Fibroblast of the aortic adventitia (primary cell): ENCODE results near the gene GIPC3. TPM values are rescaled to one million over a fixed set of nuclear protein-coding genes. Genes with fewer than 3 reads are reported as not detected.

Experiments used
- DNase-seq: peaks from one replicate; pipeline ENCODE4 v3.0.0-alpha.2; 2010; ENCODE audit warnings: low read depth
- H3K4me3 ChIP-seq: 2 replicates; pipeline ENCODE4 v1.5.1; 2011; ENCODE audit warnings: low read depth, mild to moderate bottlenecking, control low read depth, low read length, moderate library complexity
- CTCF ChIP-seq: IDR thresholded peaks from 2 replicates; pipeline ENCODE4 v1.5.1; 2011; ENCODE audit warnings: mild to moderate bottlenecking, low read length, control low read depth, inconsistent platforms; ENCODE audit not compliant: insufficient read depth
- total RNA-seq: library from RNA; depleted of rRNA; stranded (reverse); fragments of >200 nt; gene quantifications from 2 replicates; pipeline ENCODE4 v1.2.3, GENCODE V29; 2012; ENCODE audit warnings: low replicate concordance

GIPC3 gene
- total RNA-seq, 1 donor: under 0.01 TPM

DNA sequence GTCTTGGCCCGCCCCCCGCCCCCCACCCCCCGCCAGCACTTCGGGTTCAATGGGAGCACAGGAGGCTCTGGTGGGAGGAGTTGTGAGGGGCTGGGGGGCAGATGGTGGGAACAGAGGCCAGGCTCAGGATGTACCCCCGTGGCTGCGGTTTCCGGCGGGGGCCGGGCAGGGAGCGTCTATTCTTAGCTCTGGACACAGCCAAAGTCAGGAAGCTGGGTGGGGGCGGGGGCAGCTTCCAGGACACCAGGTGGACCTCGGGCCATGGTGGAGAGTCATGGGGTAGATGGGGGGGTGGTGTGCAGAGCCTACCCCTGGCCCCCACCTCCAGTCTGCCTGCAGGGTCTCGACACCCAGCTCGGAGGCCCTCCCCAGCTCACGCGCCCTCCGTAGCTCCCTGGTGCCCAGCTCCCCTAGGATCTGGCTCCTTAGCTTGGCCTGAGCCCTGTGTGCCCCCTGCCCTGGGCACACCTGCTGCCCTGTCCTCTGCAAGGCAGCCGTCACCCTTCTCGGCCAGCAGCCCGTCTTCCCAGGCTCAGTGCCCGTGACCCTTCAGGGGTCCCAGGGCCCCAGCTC is 23.6 kb downstream of the GIPC3 start:
- no peak for DNase-seq
- H3K4me3 ChIP-seq: no peak overlapping the region
- TF ChIP-seq CTCF: no peak

GRCh38 chr19:3609779-3610719 is 24.8 kb downstream of the GIPC3 start:
- no peak overlapping the region for H3K4me3 ChIP-seq
- no peak for TF ChIP-seq CTCF
- DNase-seq: peak; percentile 12

GRCh38 chr19:3610745-3611717 is 25.8 kb downstream of the GIPC3 start:
- no peak for DNase-seq
- TF ChIP-seq CTCF: no peak
- H3K4me3 ChIP-seq: no peak overlapping the region

- no peak overlapping the region for H3K4me3 ChIP-seq
- DNase-seq: no peak
- no peak for TF ChIP-seq CTCF
Measured at GRCh38 chr19:3611841-3612240, 26.6 kb downstream of the GIPC3 start.

DNA sequence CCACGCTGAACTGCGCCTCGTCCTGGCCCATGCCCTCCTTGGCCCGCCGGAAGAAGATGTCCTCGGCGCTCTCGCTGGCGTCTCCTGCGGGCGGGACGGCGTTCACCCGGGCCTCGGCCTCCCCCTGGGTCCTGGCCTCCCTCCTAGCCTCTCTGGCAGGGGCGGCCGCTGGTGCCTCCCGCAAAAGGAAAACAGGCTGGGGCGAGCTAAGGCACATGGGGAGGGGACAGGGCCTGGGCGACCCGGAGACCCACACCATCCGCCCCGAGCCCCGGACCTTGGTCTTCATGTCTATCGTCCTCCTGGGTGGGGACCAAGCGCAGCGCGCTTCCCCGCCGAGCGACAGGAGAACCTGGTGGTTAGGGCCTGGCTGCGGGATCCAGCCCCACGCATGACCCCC is 27.1 kb downstream of the GIPC3 start:
- TF ChIP-seq CTCF: no peak

DNA sequence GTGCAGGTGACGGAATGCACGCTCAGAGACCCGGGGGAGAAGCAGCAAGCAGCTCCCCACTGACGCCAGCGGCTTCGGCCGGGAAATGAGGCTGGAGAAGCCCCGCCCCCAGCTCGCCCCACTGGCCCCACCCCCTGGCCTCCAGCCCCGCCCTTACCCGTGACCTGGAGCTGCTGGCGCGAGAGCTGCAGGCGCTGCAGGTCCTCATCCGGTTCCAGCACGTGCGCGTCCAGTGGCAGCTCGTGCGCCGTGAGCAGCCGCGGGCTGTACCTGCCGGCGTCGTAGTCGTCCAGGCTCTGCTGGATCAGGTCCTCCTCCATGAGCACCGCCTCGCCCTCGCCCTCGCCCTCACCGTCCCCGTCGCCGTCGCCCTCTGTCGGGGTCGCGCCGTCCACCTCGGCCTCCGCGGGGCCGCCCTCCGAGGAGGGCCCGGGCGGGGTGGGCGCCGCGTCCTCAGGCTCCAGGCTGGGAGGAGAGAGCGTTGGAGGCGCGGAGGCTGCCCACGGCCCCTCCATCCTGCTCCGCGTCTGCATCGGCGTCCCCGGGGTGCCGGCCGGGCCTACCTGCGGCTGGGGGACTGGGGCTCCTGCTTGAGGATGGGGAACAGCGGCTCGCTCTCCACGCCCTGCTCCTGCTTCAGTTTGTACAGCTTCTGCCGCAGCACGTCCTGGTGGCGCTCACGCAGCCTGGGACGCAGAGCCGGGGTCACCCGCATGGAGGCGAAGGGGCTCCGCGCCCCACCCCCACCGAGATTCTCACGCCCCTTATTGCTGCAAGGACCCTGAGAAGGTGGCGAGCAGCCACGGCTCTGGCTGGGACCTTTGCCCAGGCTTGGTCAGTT is 27.8 kb downstream of the GIPC3 start:
- H3K4me3 ChIP-seq: no peak overlapping the region
- DNase-seq: no peak
- TF ChIP-seq CTCF: no peak

More for the DNA sequence above, 27.1 kb downstream of the GIPC3 start:
- no peak overlapping the region for H3K4me3 ChIP-seq
- DNase-seq: no peak
